ENCODE results near the gene FBXW11. TPM values are rescaled to one million over a fixed set of nuclear protein-coding genes. Genes with fewer than 3 reads are reported as not detected.

The FBXW11 gene
- total and polyA plus RNA-seq, 2 of the 8 experiments (the other 6 are each of a cell fraction or from before 2014, with no cell fraction given), result 45.0 to 75.6 TPM

DNA sequence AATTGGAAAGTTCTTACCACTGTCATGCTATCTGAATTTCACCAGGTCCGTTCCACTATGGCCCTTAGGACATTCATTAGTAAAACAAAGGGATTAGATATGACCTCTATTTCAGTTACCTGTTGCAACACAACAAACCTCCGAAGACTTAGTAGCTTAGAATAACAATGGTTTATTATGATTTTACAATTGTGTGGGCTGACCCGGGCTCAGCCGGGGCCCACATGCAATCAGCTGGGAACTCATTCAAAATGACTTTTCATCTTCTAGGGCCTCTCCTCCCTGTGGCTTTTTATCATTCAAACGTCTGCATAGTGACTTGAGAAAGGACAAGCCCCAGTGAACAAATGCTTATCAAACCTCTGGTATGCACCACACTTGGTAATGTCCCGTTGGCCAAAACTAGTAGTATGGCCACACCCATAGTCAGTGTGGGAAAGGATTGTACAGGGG, 2.3 kb upstream of the FBXW11 start (continued):
- TF ChIP-seq, protein P1, sequence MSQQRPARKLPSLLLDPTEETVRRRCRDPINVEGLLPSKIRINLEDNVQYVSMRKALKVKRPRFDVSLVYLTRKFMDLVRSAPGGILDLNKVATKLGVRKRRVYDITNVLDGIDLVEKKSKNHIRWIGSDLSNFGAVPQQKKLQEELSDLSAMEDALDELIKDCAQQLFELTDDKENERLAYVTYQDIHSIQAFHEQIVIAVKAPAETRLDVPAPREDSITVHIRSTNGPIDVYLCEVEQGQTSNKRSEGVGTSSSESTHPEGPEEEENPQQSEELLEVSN (IDR thresholded peaks at IDR 0.05), result no peak
- TF ChIP-seq TAF1 (IDR thresholded peaks at IDR 0.05; ENCODE audit: low read depth, low read length) (no peak), BACH1 (IDR thresholded peaks at IDR 0.05; ENCODE audit: low read length) (no peak), TAF7 (optimal IDR thresholded peaks at IDR 0.05; ENCODE audit: borderline replicate concordance, low read depth, low read length) (no peak), CEBPB (IDR thresholded peaks at IDR 0.05; ENCODE audit: low read depth, low read length) (peak; percentile 97), CBX8 (IDR thresholded peaks at IDR 0.05; ENCODE audit: borderline replicate concordance, low read depth, low read length) (no peak), CREB1 (IDR thresholded peaks at IDR 0.05) (no peak; the same call in 1 of the 2 replicates), ASH2L (IDR thresholded peaks at IDR 0.05; ENCODE audit: low read length) (no peak), SRF (IDR thresholded peaks at IDR 0.05; ENCODE audit: low read depth, low read length) (no peak), TCF12 (IDR thresholded peaks at IDR 0.05; ENCODE audit: low read depth, low read length) (no peak), RXRA (IDR thresholded peaks at IDR 0.05; ENCODE audit: insufficient read depth, low read depth, low read length) (no peak), CTBP2 (IDR thresholded peaks at IDR 0.05; ENCODE audit: borderline replicate concordance, insufficient read depth, insufficient read length, low read length) (no peak), HDAC2 (IDR thresholded peaks at IDR 0.05; ENCODE audit: borderline replicate concordance in 1 of 2, low read depth in 2 of 2, low read length in 2 of 2) (peak; percentile 67 to 93; a peak in 2 of 4 replicates), JUND (IDR thresholded peaks at IDR 0.05; ENCODE audit: low read length) (no peak)
- TF ChIP-seq, protein P2, sequence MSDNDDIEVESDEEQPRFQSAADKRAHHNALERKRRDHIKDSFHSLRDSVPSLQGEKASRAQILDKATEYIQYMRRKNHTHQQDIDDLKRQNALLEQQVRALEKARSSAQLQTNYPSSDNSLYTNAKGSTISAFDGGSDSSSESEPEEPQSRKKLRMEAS (IDR thresholded peaks at IDR 0.05), result no peak

All from H1 (cell line).